ENCODE results near the gene C17orf100.

Gene C17orf100

DNA sequence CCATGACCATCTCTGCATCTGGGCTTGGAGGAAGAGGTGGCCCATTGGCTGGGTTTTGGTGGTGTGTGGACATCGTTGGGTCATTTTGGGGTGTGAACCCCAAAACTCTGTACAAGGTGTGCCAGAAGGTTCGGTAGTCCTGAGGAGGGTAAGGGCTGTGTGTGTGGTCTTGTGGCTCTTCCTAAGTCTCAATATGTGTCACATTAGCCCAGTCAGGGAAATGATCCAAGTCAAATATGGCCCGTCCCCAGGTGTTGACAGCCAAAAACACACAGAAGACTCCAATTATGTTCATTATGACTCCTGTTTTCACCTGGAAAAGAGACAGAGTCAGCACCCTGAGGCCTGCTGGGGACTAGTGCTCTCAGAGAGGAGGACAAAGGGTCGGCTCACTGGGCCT lies 34.5 kb downstream of the C17orf100 start:
- no peak overlapping the region for H3K9ac ChIP-seq (ENCODE audit: low read depth, low read length, poor library complexity, severe bottlenecking)
- H3K36me3 ChIP-seq (ENCODE audit: insufficient read depth, low read length): no peaks in the 10 kb centered on the region
- no peak overlapping the region for H3K4me2 ChIP-seq (ENCODE audit: low read depth, low read length, poor library complexity, severe bottlenecking)
- no peaks in the 10 kb centered on the region for H3K4me1 ChIP-seq (ENCODE audit: insufficient read depth, low read length, poor library complexity, severe bottlenecking)
- no peak overlapping the region for H2AFZ ChIP-seq (ENCODE audit: low read length)
- no peaks in the 10 kb centered on the region for H3K9me3 ChIP-seq (ENCODE audit: insufficient read depth, low read depth, low read length)
- H3K4me3 ChIP-seq (ENCODE audit: low read length, poor library complexity, severe bottlenecking): no peak overlapping the region
- no peaks in the 10 kb centered on the region for H3K9me2 ChIP-seq (replicated peaks; ENCODE audit: low read depth, low read length)
- H3F3A ChIP-seq (ENCODE audit: low read depth): no peaks in the 10 kb centered on the region
- no peaks in the 10 kb centered on the region for H3K27me3 ChIP-seq (ENCODE audit: insufficient read depth, low read length, poor library complexity, severe bottlenecking)
- H3K79me2 ChIP-seq (ENCODE audit: insufficient read depth, low read length): no peaks in the 10 kb centered on the region
- TF ChIP-seq, protein P1, sequence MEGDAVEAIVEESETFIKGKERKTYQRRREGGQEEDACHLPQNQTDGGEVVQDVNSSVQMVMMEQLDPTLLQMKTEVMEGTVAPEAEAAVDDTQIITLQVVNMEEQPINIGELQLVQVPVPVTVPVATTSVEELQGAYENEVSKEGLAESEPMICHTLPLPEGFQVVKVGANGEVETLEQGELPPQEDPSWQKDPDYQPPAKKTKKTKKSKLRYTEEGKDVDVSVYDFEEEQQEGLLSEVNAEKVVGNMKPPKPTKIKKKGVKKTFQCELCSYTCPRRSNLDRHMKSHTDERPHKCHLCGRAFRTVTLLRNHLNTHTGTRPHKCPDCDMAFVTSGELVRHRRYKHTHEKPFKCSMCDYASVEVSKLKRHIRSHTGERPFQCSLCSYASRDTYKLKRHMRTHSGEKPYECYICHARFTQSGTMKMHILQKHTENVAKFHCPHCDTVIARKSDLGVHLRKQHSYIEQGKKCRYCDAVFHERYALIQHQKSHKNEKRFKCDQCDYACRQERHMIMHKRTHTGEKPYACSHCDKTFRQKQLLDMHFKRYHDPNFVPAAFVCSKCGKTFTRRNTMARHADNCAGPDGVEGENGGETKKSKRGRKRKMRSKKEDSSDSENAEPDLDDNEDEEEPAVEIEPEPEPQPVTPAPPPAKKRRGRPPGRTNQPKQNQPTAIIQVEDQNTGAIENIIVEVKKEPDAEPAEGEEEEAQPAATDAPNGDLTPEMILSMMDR (conservative IDR thresholded peaks at IDR 0.05; ENCODE audit: low read length): no peak
- TF ChIP-seq EZH2phosphoT487 (IDR thresholded peaks at IDR 0.05; ENCODE audit: borderline replicate concordance): no peak
- H4K20me1 ChIP-seq (ENCODE audit: insufficient read depth, low read length, poor library complexity, severe bottlenecking): no peaks in the 10 kb centered on the region

DNA sequence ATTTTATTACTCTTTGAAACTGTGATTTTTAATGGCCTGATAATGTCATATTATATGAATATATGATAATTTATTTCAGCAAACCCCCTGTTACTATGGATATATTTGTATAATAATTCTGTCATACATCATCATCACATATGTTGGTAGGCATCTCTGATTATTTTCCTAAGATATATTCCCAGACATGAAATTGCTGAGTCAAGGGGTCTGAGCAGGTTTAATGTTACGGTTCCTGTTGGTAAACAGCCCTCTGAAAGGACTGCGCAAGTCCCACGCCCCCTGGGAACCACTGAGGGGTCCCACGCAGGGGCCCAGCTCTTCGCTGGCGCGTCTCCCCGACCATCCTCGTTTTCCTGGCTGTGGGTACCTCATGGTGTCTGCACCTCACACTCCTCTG lies 37.4 kb downstream of the C17orf100 start:
- no peaks in the 10 kb centered on the region for H3K27me3 ChIP-seq (ENCODE audit: insufficient read depth, low read length, poor library complexity, severe bottlenecking)
- H3K4me1 ChIP-seq (ENCODE audit: insufficient read depth, low read length, poor library complexity, severe bottlenecking): no peaks in the 10 kb centered on the region
- H3K4me3 ChIP-seq (ENCODE audit: low read length, poor library complexity, severe bottlenecking): no peak overlapping the region
- no peaks in the 10 kb centered on the region for H3F3A ChIP-seq (ENCODE audit: low read depth)
- H3K9me3 ChIP-seq (ENCODE audit: insufficient read depth, low read depth, low read length): no peaks in the 10 kb centered on the region
- TF ChIP-seq, protein P1 (conservative IDR thresholded peaks at IDR 0.05; ENCODE audit: low read length): no peak
- no peak for TF ChIP-seq EZH2phosphoT487 (IDR thresholded peaks at IDR 0.05; ENCODE audit: borderline replicate concordance)
- no peak overlapping the region for H3K9ac ChIP-seq (ENCODE audit: low read depth, low read length, poor library complexity, severe bottlenecking)
- no peak overlapping the region for H3K4me2 ChIP-seq (ENCODE audit: low read depth, low read length, poor library complexity, severe bottlenecking)
- no peaks in the 10 kb centered on the region for H3K9me2 ChIP-seq (replicated peaks; ENCODE audit: low read depth, low read length)
- no peaks in the 10 kb centered on the region for H3K36me3 ChIP-seq (ENCODE audit: insufficient read depth, low read length)
- H4K20me1 ChIP-seq (ENCODE audit: insufficient read depth, low read length, poor library complexity, severe bottlenecking): no peaks in the 10 kb centered on the region
- H3K79me2 ChIP-seq (ENCODE audit: insufficient read depth, low read length): no peaks in the 10 kb centered on the region
- no peak overlapping the region for H2AFZ ChIP-seq (ENCODE audit: low read length)

DNA sequence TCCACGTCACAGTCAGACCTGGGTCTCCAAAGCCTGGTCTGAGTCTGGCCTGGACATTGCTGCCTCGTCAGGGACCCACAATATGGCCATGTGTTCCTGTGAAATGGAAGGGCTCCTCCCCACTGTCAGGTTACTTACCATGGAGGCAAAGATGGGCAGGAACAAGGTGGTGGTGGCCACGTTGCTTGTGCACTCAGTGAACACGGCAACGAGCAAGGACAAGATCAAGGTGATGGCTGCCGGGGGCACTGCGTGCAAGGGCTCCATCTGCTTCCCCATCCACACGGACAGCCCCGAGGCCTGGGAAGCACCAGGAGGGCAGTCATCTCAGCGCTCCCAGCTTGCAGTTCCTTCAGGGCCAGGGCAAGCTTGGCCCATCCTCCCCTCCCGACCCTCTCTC lies 39.1 kb downstream of the C17orf100 start:
- H3K9ac ChIP-seq (ENCODE audit: low read depth, low read length, poor library complexity, severe bottlenecking): no peak overlapping the region
- H4K20me1 ChIP-seq (ENCODE audit: insufficient read depth, low read length, poor library complexity, severe bottlenecking): no peaks in the 10 kb centered on the region

More for the DNA sequence above, 39.1 kb downstream of the C17orf100 start:
- Histone ChIP-seq H3K4me2 (ENCODE audit: low read depth, low read length, poor library complexity, severe bottlenecking) (no peak overlapping the region), H3K27me3 (ENCODE audit: insufficient read depth, low read length, poor library complexity, severe bottlenecking) (no peaks in the 10 kb centered on the region), H3F3A (ENCODE audit: low read depth) (no peaks in the 10 kb centered on the region), H3K9me3 (ENCODE audit: insufficient read depth, low read depth, low read length) (no peaks in the 10 kb centered on the region), H2AFZ (ENCODE audit: low read length) (no peak overlapping the region), H3K4me1 (ENCODE audit: insufficient read depth, low read length, poor library complexity, severe bottlenecking) (no peaks in the 10 kb centered on the region), H3K79me2 (ENCODE audit: insufficient read depth, low read length) (no peaks in the 10 kb centered on the region), H3K9me2 (replicated peaks; ENCODE audit: low read depth, low read length) (no peaks in the 10 kb centered on the region), H3K4me3 (ENCODE audit: low read length, poor library complexity, severe bottlenecking) (no peak overlapping the region), H3K36me3 (ENCODE audit: insufficient read depth, low read length) (no peaks in the 10 kb centered on the region)
- TF ChIP-seq, protein P1 (conservative IDR thresholded peaks at IDR 0.05; ENCODE audit: low read length): no peak
- TF ChIP-seq EZH2phosphoT487 (IDR thresholded peaks at IDR 0.05; ENCODE audit: borderline replicate concordance): no peak
